ENCODE results near the gene ATP6V0E1.

ATP6V0E1 gene

GRCh38 chr5:172956228-172956627, 27.3 kb upstream of the ATP6V0E1 start:
- peaks cover 2% of the 10 kb centered on the region; the same call in 1 of the 2 replicates for H3K4me1 ChIP-seq (ENCODE audit: control insufficient read depth, insufficient read depth, low read length)
- no peak overlapping the region for H3K27ac ChIP-seq (ENCODE audit: extremely low read depth, low read depth, low read length)
- CTCF ChIA-PET: no interaction called here
- no peaks in the 10 kb centered on the region for H3K9me3 ChIP-seq (ENCODE audit: control insufficient read depth, insufficient read depth, low read depth, low read length)
- TF ChIP-seq ZBTB6 (tag by site-specific recombination; IDR thresholded peaks at IDR 0.05): no peak
- TF ChIP-seq ZNF16 (tag by site-specific recombination; IDR thresholded peaks at IDR 0.05; ENCODE audit: low read depth): no peak
- TF ChIP-seq ZNF571 (tag by site-specific recombination; IDR thresholded peaks at IDR 0.05): no peak
- no peak for TF ChIP-seq ZNF48 (tag by site-specific recombination; IDR thresholded peaks at IDR 0.05)
- no peak for TF ChIP-seq FEZF1 (tag by site-specific recombination; IDR thresholded peaks at IDR 0.05)
- no peak for TF ChIP-seq ZNF174 (tag by site-specific recombination; IDR thresholded peaks at IDR 0.05)
- TF ChIP-seq ZNF776 (tag by site-specific recombination; IDR thresholded peaks at IDR 0.05; ENCODE audit: borderline replicate concordance): no peak
- TF ChIP-seq ZSCAN18 (tag by site-specific recombination; IDR thresholded peaks at IDR 0.05): no peak
- no peak for TF ChIP-seq ZNF529 (tag by site-specific recombination; IDR thresholded peaks at IDR 0.05; ENCODE audit: insufficient replicate concordance)
- TF ChIP-seq PRDM2 (tag by site-specific recombination; IDR thresholded peaks at IDR 0.05; ENCODE audit: borderline replicate concordance): no peak
- no peak for TF ChIP-seq TRIM28 (IDR thresholded peaks at IDR 0.05; ENCODE audit: borderline replicate concordance, low read length)
- TF ChIP-seq ZNF645 (tag by site-specific recombination; IDR thresholded peaks at IDR 0.05): no peak
- no peak for TF ChIP-seq ZNF114 (tag by site-specific recombination; IDR thresholded peaks at IDR 0.05)
- TF ChIP-seq ZNF514 (tag by site-specific recombination; IDR thresholded peaks at IDR 0.05): no peak
- no peak overlapping the region for H3K4me3 ChIP-seq (ENCODE audit: low read depth, low read length)
- POLR2A ChIA-PET: no interaction called here
- H3K36me3 ChIP-seq (ENCODE audit: control insufficient read depth in 2 of 2, insufficient read depth in 1 of 2, low read length in 2 of 2): peaks cover 0 to 15% of the 10 kb centered on the region in 2 experiments; a peak in 1 of 3 replicates

GRCh38 chr5:172956936-172957335, 26.6 kb upstream of the ATP6V0E1 start:
- ChIA-PET POLR2A (no interaction called here), CTCF (interaction anchor here (1.2 kb wide), 1 partner anchor 18 kb away, joined by 3 read pairs; no protein-coding TSS in a partner anchor)
- Histone ChIP-seq H3K4me1 (ENCODE audit: control insufficient read depth, insufficient read depth, low read length) (peaks cover 2% of the 10 kb centered on the region; the same call in 1 of the 2 replicates), H3K36me3 (ENCODE audit: control insufficient read depth in 2 of 2, insufficient read depth in 1 of 2, low read length in 2 of 2) (peaks cover 0 to 15% of the 10 kb centered on the region in 2 experiments; a peak in 1 of 3 replicates), H3K27ac (ENCODE audit: extremely low read depth, low read depth, low read length) (no peak overlapping the region), H3K9me3 (ENCODE audit: control insufficient read depth, insufficient read depth, low read depth, low read length) (no peaks in the 10 kb centered on the region), H3K4me3 (ENCODE audit: low read depth, low read length) (no peak overlapping the region)
- TF ChIP-seq ZBTB21 (tag by site-specific recombination; IDR thresholded peaks at IDR 0.05) (no peak), ZNF571 (tag by site-specific recombination; IDR thresholded peaks at IDR 0.05) (no peak), HOXC10 (CRISPR knock-in tag; IDR thresholded peaks at IDR 0.05) (no peak), ZNF792 (tag by site-specific recombination; IDR thresholded peaks at IDR 0.05) (no peak), ZNF658 (tag by site-specific recombination; IDR thresholded peaks at IDR 0.05) (no peak), ZNF133 (tag by site-specific recombination; IDR thresholded peaks at IDR 0.05) (no peak), ZNF175 (tag by site-specific recombination; IDR thresholded peaks at IDR 0.05) (no peak), ZNF404 (tag by site-specific recombination; IDR thresholded peaks at IDR 0.05) (no peak), ZNF544 (tag by site-specific recombination; IDR thresholded peaks at IDR 0.05) (no peak), GLI2 (tag by site-specific recombination; IDR thresholded peaks at IDR 0.05; ENCODE audit: borderline replicate concordance, low read depth) (no peak), ZNF335 (tag by site-specific recombination; conservative IDR thresholded peaks at IDR 0.05) (no peak), ZNF16 (tag by site-specific recombination; IDR thresholded peaks at IDR 0.05; ENCODE audit: low read depth) (no peak), ZNF654 (tag by site-specific recombination; IDR thresholded peaks at IDR 0.05; ENCODE audit: low read depth) (no peak), ZNF114 (tag by site-specific recombination; IDR thresholded peaks at IDR 0.05) (no peak)

All from HEK293 (cell line).